ENCODE data around the gene NAPG. TPM values are rescaled to one million over a fixed set of nuclear protein-coding genes. Genes with fewer than 3 reads are reported as not detected.

NAPG gene
- total and polyA plus RNA-seq, 9 of the 15 experiments (the other 6 are each of a cell fraction or from before 2014, with no cell fraction given), result 31.6 to 63.3 (median 50.9) TPM

DNA sequence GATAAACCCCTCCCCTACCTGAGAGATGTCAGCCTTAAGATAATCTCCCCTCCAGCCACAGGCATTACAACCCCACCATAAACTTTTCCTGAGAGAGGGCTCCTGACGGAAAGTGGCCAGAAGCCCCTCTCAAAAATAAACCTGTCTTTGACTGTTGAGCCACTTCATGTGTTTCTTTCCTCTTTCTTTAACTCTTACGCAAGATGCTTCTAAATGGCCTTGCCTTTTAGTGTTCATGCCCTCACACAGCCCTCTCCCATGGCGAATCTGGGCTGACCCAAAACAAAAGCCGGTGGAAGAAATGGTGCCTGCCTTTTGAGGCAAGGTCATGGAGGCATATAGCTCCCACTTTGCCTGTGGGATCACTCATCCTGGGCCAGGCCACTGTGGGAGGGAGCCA lies 54.4 kb downstream of the NAPG start:
- no peak for FAIRE-seq
- Histone ChIP-seq H3K4me3 (no peak overlapping the region), H3K4me2 (ENCODE audit: insufficient read depth, low read length) (no peak overlapping the region), H2AFZ (ENCODE audit: low read depth, low read length) (no peak overlapping the region), H3K4me1 (replicated peaks in 1 of 2; ENCODE audit: control insufficient read depth in 2 of 2, insufficient read depth in 2 of 2, low read length in 2 of 2) (peaks cover 3 to 4% of the 10 kb centered on the region in 2 experiments; a peak in 3 of 5 replicates), H4K20me1 (replicated peaks; ENCODE audit: control insufficient read depth, insufficient read depth, low read length) (no peaks in the 10 kb centered on the region), H3K27ac (ENCODE audit: extremely low read depth, low read depth, low read length) (no peak overlapping the region), H3K79me2 (ENCODE audit: control insufficient read depth, insufficient read depth, low read length) (no peaks in the 10 kb centered on the region), H3K27me3 (ENCODE audit: control insufficient read depth in 2 of 2, insufficient read depth in 2 of 2, low read length in 2 of 2) (no peaks in the 10 kb centered on the region), H3K9ac (ENCODE audit: insufficient read depth in 1 of 2, low read depth in 2 of 2, low read length in 2 of 2) (no peak overlapping the region), H3K36me3 (ENCODE audit: control insufficient read depth, insufficient read depth, low read length) (no peaks in the 10 kb centered on the region), H3K9me1 (ENCODE audit: control insufficient read depth, insufficient read depth, low read length) (no peaks in the 10 kb centered on the region), H3K9me3 (replicated peaks; ENCODE audit: control insufficient read depth, insufficient read depth, low read depth, low read length) (peaks cover 4% of the 10 kb centered on the region; the same call in 1 of the 2 replicates)
- no peak for ATAC-seq
- intact Hi-C loops (cut with micrococcal nuclease) (no loop called here), in situ Hi-C loops (cut with MboI) (no loop called here)
- peak in 1 of 4 experiments; percentile 2 for DNase-seq (ENCODE audit: extremely low read depth in 1 of 4, low spot score in 3 of 4)
- 59% methylated on average over 4 of the region's 4 CpGs for WGBS (ENCODE audit: insufficient coverage, low coverage, missing lambda C conversion rate)
- POLR2A ChIA-PET, result interaction anchor here (0.6 kb wide), 1 partner anchor 16 kb away, joined by 3 read pairs; no protein-coding TSS in a partner anchor
- no TSS peak for BruUV-seq (replicated peaks)
- CTCF ChIA-PET (ENCODE audit: low intra/inter-chr PET ratio), result no interaction called here
- no peak for TF ChIP-seq CBX8 (IDR thresholded peaks at IDR 0.05; ENCODE audit: borderline replicate concordance, extremely low read depth, low read depth, low read length, poor library complexity, severe bottlenecking)
- TF ChIP-seq TCFL5 (CRISPR knock-in tag; conservative IDR thresholded peaks at IDR 0.05), result no peak
- no peak for TF ChIP-seq BRF1 (IDR thresholded peaks at IDR 0.05; ENCODE audit: borderline replicate concordance, extremely low read depth, insufficient read length)
- TF ChIP-seq NR2C2 (CRISPR knock-in tag; IDR thresholded peaks at IDR 0.05), result no peak
- TF ChIP-seq NR2C2 (tag; IDR thresholded peaks at IDR 0.05), result no peak
- TF ChIP-seq DIDO1 (tag; IDR thresholded peaks at IDR 0.05; ENCODE audit: low read depth), result no peak
- no peak for TF ChIP-seq PHF21A (IDR thresholded peaks at IDR 0.05; ENCODE audit: borderline replicate concordance, low read depth)
- no peak for TF ChIP-seq ZBED1 (IDR thresholded peaks at IDR 0.05)
- TF ChIP-seq BCL6 (CRISPR knock-in tag; IDR thresholded peaks at IDR 0.05), result no peak
- TF ChIP-seq HLTF (IDR thresholded peaks at IDR 0.05), result 0 out of 2 replicates have a peak, but pooled peaks have one; percentile 56
- TF ChIP-seq CEBPG (CRISPR knock-in tag; IDR thresholded peaks at IDR 0.05), result no peak
- peak in 1 of 2 experiments; percentile 35; a peak in 2 of 4 replicates for TF ChIP-seq CEBPG (tag; conservative IDR thresholded peaks at IDR 0.05 in 1 of 2, IDR thresholded peaks at IDR 0.05 in 1 of 2)
- TF ChIP-seq HDAC2 (IDR thresholded peaks at IDR 0.05), result no peak
- TF ChIP-seq, protein P1, sequence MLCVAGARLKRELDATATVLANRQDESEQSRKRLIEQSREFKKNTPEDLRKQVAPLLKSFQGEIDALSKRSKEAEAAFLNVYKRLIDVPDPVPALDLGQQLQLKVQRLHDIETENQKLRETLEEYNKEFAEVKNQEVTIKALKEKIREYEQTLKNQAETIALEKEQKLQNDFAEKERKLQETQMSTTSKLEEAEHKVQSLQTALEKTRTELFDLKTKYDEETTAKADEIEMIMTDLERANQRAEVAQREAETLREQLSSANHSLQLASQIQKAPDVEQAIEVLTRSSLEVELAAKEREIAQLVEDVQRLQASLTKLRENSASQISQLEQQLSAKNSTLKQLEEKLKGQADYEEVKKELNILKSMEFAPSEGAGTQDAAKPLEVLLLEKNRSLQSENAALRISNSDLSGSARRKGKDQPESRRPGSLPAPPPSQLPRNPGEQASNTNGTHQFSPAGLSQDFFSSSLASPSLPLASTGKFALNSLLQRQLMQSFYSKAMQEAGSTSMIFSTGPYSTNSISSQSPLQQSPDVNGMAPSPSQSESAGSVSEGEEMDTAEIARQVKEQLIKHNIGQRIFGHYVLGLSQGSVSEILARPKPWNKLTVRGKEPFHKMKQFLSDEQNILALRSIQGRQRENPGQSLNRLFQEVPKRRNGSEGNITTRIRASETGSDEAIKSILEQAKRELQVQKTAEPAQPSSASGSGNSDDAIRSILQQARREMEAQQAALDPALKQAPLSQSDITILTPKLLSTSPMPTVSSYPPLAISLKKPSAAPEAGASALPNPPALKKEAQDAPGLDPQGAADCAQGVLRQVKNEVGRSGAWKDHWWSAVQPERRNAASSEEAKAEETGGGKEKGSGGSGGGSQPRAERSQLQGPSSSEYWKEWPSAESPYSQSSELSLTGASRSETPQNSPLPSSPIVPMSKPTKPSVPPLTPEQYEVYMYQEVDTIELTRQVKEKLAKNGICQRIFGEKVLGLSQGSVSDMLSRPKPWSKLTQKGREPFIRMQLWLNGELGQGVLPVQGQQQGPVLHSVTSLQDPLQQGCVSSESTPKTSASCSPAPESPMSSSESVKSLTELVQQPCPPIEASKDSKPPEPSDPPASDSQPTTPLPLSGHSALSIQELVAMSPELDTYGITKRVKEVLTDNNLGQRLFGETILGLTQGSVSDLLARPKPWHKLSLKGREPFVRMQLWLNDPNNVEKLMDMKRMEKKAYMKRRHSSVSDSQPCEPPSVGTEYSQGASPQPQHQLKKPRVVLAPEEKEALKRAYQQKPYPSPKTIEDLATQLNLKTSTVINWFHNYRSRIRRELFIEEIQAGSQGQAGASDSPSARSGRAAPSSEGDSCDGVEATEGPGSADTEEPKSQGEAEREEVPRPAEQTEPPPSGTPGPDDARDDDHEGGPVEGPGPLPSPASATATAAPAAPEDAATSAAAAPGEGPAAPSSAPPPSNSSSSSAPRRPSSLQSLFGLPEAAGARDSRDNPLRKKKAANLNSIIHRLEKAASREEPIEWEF (CRISPR knock-in tag; IDR thresholded peaks at IDR 0.05), result no peak
- TF ChIP-seq TRIM24 (IDR thresholded peaks at IDR 0.05), result peak; percentile 46 to 61; a peak in 3 of 4 replicates
- TF ChIP-seq, protein P2, sequence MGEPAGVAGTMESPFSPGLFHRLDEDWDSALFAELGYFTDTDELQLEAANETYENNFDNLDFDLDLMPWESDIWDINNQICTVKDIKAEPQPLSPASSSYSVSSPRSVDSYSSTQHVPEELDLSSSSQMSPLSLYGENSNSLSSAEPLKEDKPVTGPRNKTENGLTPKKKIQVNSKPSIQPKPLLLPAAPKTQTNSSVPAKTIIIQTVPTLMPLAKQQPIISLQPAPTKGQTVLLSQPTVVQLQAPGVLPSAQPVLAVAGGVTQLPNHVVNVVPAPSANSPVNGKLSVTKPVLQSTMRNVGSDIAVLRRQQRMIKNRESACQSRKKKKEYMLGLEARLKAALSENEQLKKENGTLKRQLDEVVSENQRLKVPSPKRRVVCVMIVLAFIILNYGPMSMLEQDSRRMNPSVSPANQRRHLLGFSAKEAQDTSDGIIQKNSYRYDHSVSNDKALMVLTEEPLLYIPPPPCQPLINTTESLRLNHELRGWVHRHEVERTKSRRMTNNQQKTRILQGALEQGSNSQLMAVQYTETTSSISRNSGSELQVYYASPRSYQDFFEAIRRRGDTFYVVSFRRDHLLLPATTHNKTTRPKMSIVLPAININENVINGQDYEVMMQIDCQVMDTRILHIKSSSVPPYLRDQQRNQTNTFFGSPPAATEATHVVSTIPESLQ (CRISPR knock-in tag; IDR thresholded peaks at IDR 0.05), result no peak
- TF ChIP-seq ZNF79 (CRISPR knock-in tag; IDR thresholded peaks at IDR 0.05; ENCODE audit: low read depth), result no peak
